Lower leg skin (tissue), 3 donors: Measurements from ENCODE around the gene CACNB4.

Experiments
- CTCF ChIP-seq, 3 donors: fragments of 450-650 bp; IDR thresholded peaks; one replicate each; pipeline ENCODE4 v1.5.1; 2016; ENCODE audit warnings: antibody characterized with exemption in 3 of 3, mild to moderate bottlenecking in 3 of 3, moderate library complexity in 2 of 3
- POLR2A ChIP-seq, 2 donors: fragments of 450-650 bp; IDR thresholded peaks; one replicate each; pipeline ENCODE4 v1.6.1; 2016 to 2017; ENCODE audit warnings: antibody characterized with exemption in 2 of 2, mild to moderate bottlenecking in 1 of 2, moderate library complexity in 1 of 2

GRCh38 chr2:152016181-152017120 is 82.4 kb downstream of the CACNB4 start:
- no peak for TF ChIP-seq CTCF (IDR thresholded peaks at IDR 0.05)
- TF ChIP-seq POLR2A (IDR thresholded peaks at IDR 0.05), result no peak
